H1 (cell line): Measurements from ENCODE around the gene TMC6. TPM values are rescaled to one million over a fixed set of nuclear protein-coding genes. Genes with fewer than 3 reads are reported as not detected.

Source experiments
- CTCF ChIA-PET: fragments of 300-600 bp; sonication (Branson Sonifier 250); formaldehyde crosslinking; loops from one replicate; lab custom pipeline; 2021; ENCODE audit not compliant: partially characterized antibody; lab: Charles Lee
- POLR2A ChIA-PET: fragments of 300-600 bp; sonication (Branson Sonifier 250); formaldehyde crosslinking; loops from one replicate; lab custom pipeline; 2021; ENCODE audit warnings: inconsistent platforms; ENCODE audit not compliant: partially characterized antibody; lab: Charles Lee
- DNase-seq, 2 experiments: peaks; one replicate each; pipeline versions ENCODE4 v3.0.0 to v3.0.0-alpha.2; 2010 to 2022; ENCODE audit warnings: low spot score in 2 of 2, low read depth in 1 of 2, mixed read lengths in 1 of 2
- FAIRE-seq: peaks from 2 replicates; lab custom pipeline; 2011; peaks lifted over from hg19 to GRCh38; lab: Jason Lieb, UNC
- H2AFZ ChIP-seq: 2 replicates; pipeline ENCODE4 v1.8.1; 2012; ENCODE audit warnings: low read length, inconsistent platforms
- H2AK5ac ChIP-seq: 2 replicates; pipeline ENCODE4 v1.6.1; 2013; ENCODE audit warnings: low read depth, low read length
- H2BK120ac ChIP-seq: replicated peaks from 2 replicates; pipeline ENCODE3; 2013; ENCODE audit warnings: low read depth, low read length, inconsistent platforms
- H2BK12ac ChIP-seq: 2 replicates; pipeline ENCODE4 v1.6.1; 2013; ENCODE audit warnings: low read depth, low read length
- H2BK15ac ChIP-seq: 2 replicates; pipeline ENCODE4 v1.6.1; 2013; ENCODE audit warnings: low read length
- H2BK20ac ChIP-seq: 2 replicates; pipeline ENCODE4 v1.6.1; 2013; ENCODE audit warnings: low read length
- H2BK5ac ChIP-seq: 2 replicates; pipeline ENCODE4 v1.6.1; 2013; ENCODE audit warnings: low read depth, low read length
- H3K14ac ChIP-seq: 2 replicates; pipeline ENCODE4 v1.6.1; 2013; ENCODE audit warnings: inconsistent platforms; ENCODE audit not compliant: insufficient read length
- H3K18ac ChIP-seq: 2 replicates; pipeline ENCODE4 v1.6.1; 2013; ENCODE audit warnings: low read length; ENCODE audit errors: extremely low read depth
- H3K23ac ChIP-seq: 2 replicates; pipeline ENCODE4 v1.6.1; 2013; ENCODE audit warnings: inconsistent platforms; ENCODE audit not compliant: insufficient read length
- H3K23me2 ChIP-seq: 2 replicates; pipeline ENCODE4 v1.6.1; 2013; ENCODE audit warnings: low read depth, low read length
- H3K27ac ChIP-seq: 2 replicates; pipeline ENCODE4 v1.6.1; 2011; ENCODE audit warnings: low read depth, low read length, inconsistent platforms
- H3K27me3 ChIP-seq, 4 experiments: replicated peaks in 1 of 4; 1 replicate in 1 of 4; 2 replicates in 3 of 4; pipeline versions ENCODE4 v1.6.1 to v1.8.1; 2011 to 2013; ENCODE audit warnings: low read length in 3 of 4, mild to moderate bottlenecking in 3 of 4, inconsistent platforms in 2 of 4, mixed read lengths in 2 of 4, moderate library complexity in 1 of 4; ENCODE audit not compliant: control insufficient read depth in 3 of 4, insufficient read depth in 3 of 4; ENCODE audit errors: extremely low read depth in 1 of 4
- H3K36me3 ChIP-seq, 4 experiments: 2 replicates each; pipeline versions ENCODE4 v1.6.1 to v1.8.1; 2011 to 2013; ENCODE audit warnings: mild to moderate bottlenecking in 4 of 4, low read length in 3 of 4, moderate library complexity in 2 of 4, control low read depth in 1 of 4, inconsistent platforms in 1 of 4; ENCODE audit not compliant: insufficient read depth in 4 of 4, control insufficient read depth in 2 of 4
- H3K4ac ChIP-seq: replicated peaks from 2 replicates; pipeline ENCODE3; 2013; ENCODE audit warnings: low read length, low read depth, mixed read lengths, inconsistent platforms; ENCODE audit not compliant: insufficient read length
- H3K4me1 ChIP-seq, 4 experiments: replicated peaks in 1 of 4; 1 replicate in 1 of 4; 2 replicates in 3 of 4; pipeline versions ENCODE4 v1.6.1 to v1.8.1; 2011 to 2013; ENCODE audit warnings: low read length in 3 of 4, inconsistent platforms in 2 of 4, mixed read lengths in 1 of 4; ENCODE audit not compliant: insufficient read depth in 4 of 4, control insufficient read depth in 3 of 4
- H3K4me2 ChIP-seq, 2 experiments: 2 replicates each; pipeline versions ENCODE4 v1.6.1 to v1.8.1; 2011 to 2013; ENCODE audit warnings: low read depth in 2 of 2, low read length in 2 of 2, control low read depth in 1 of 2, inconsistent platforms in 1 of 2, mild to moderate bottlenecking in 1 of 2; ENCODE audit not compliant: insufficient read depth in 1 of 2
- H3K4me3 ChIP-seq, 4 experiments: fragments of 200-600, 300-600 bp in 1 of 4; sonication (generic), shearing (Covaris generic), sonication (Bioruptor Twin) in 1 of 4; 2 replicates each; pipeline versions ENCODE4 v1.5.1 to v1.8.1; 2011 to 2016; ENCODE audit warnings: low read length in 4 of 4, low read depth in 3 of 4, control low read depth in 2 of 4, inconsistent platforms in 2 of 4, mild to moderate bottlenecking in 2 of 4, mixed read lengths in 1 of 4, moderate library complexity in 1 of 4; ENCODE audit not compliant: insufficient read depth in 2 of 4; ENCODE audit errors: extremely low read depth in 1 of 4
- H3K56ac ChIP-seq: replicated peaks from 2 replicates; pipeline ENCODE3; 2013; ENCODE audit warnings: low read depth, mild to moderate bottlenecking, mixed read lengths, low read length, inconsistent platforms; ENCODE audit not compliant: insufficient read length
- H3K79me1 ChIP-seq: 2 replicates; pipeline ENCODE4 v1.6.1; 2013; ENCODE audit warnings: low read depth, low read length, control low read depth
- H3K79me2 ChIP-seq, 2 experiments: 2 replicates each; pipeline versions ENCODE4 v1.6.1 to v1.8.1; 2012 to 2013; ENCODE audit warnings: low read length in 2 of 2, mild to moderate bottlenecking in 2 of 2, inconsistent platforms in 1 of 2; ENCODE audit not compliant: insufficient read depth in 2 of 2, control insufficient read depth in 1 of 2
- H3K9ac ChIP-seq, 4 experiments: replicated peaks in 1 of 4; 1 replicate in 1 of 4; 2 replicates in 3 of 4; pipeline versions ENCODE4 v1.6.1 to v1.8.1; 2011 to 2013; ENCODE audit warnings: low read depth in 3 of 4, low read length in 3 of 4, control low read depth in 2 of 4, mild to moderate bottlenecking in 2 of 4, moderate library complexity in 2 of 4, inconsistent platforms in 1 of 4; ENCODE audit errors: extremely low read depth in 1 of 4
- H3K9me3 ChIP-seq, 2 experiments: 2 replicates each; pipeline versions ENCODE4 v1.6.1 to v1.8.1; 2012 to 2013; ENCODE audit warnings: mild to moderate bottlenecking in 2 of 2, moderate library complexity in 2 of 2, control low read depth in 1 of 2, inconsistent platforms in 1 of 2, low read depth in 1 of 2, low read length in 1 of 2, mixed read lengths in 1 of 2; ENCODE audit not compliant: insufficient read depth in 2 of 2
- H4K20me1 ChIP-seq, 2 experiments: replicated peaks in 1 of 2; 2 replicates each; pipeline versions ENCODE3 to v1.8.1; 2011 to 2013; ENCODE audit warnings: inconsistent platforms in 2 of 2, low read length in 2 of 2, mild to moderate bottlenecking in 1 of 2; ENCODE audit not compliant: insufficient read depth in 2 of 2, control insufficient read depth in 1 of 2
- H4K5ac ChIP-seq: 2 replicates; pipeline ENCODE4 v1.6.1; 2013; ENCODE audit warnings: low read length, low read depth, mixed read lengths, inconsistent platforms; ENCODE audit not compliant: insufficient read length
- H4K8ac ChIP-seq: 2 replicates; pipeline ENCODE4 v1.8.0; 2013; ENCODE audit warnings: mild to moderate bottlenecking, moderate library complexity, low read length, inconsistent platforms; ENCODE audit not compliant: insufficient read depth; ENCODE audit errors: extremely low read depth
- H4K91ac ChIP-seq: replicated peaks from 2 replicates; pipeline ENCODE3; 2013; ENCODE audit warnings: low read length, mixed read lengths, inconsistent platforms; ENCODE audit not compliant: insufficient read length
- BCL11A ChIP-seq, 2 experiments: IDR thresholded peaks; one replicate each; pipeline ENCODE4 v1.6.1; 2011; ENCODE audit warnings: low read depth in 2 of 2, low read length in 2 of 2, mild to moderate bottlenecking in 2 of 2
- CBX8 ChIP-seq: fragments of 300-800, 300-1000 bp; sonication (generic); IDR thresholded peaks from 2 replicates; pipeline ENCODE4 v1.7.1; 2016; ENCODE audit warnings: low read depth, low read length, borderline replicate concordance
- CEBPB ChIP-seq: IDR thresholded peaks from 2 replicates; pipeline ENCODE4 v1.6.1; 2012; ENCODE audit warnings: low read depth, low read length
- EGR1 ChIP-seq: IDR thresholded peaks from 2 replicates; pipeline ENCODE4 v1.6.1; 2011; ENCODE audit warnings: low read depth, low read length, borderline replicate concordance
- EZH2 ChIP-seq: fragments of 200-600 bp; sonication (generic); IDR thresholded peaks from 2 replicates; pipeline ENCODE4 v1.7.1; 2012; ENCODE audit warnings: low read depth, mild to moderate bottlenecking, moderate library complexity, low read length, inconsistent platforms; ENCODE audit not compliant: severe bottlenecking
- KDM1A ChIP-seq: fragments of 200-600, 300-600 bp; sonication (generic); IDR thresholded peaks from 2 replicates; pipeline ENCODE4 v1.7.1; 2016; ENCODE audit warnings: mild to moderate bottlenecking, low read length, borderline replicate concordance
- KDM4A ChIP-seq: IDR thresholded peaks from one replicate; pipeline ENCODE4 v1.7.1; 2012; ENCODE audit warnings: low read depth, mild to moderate bottlenecking, moderate library complexity, low read length, inconsistent platforms; ENCODE audit not compliant: severe bottlenecking
- POLR2AphosphoS5 ChIP-seq: IDR thresholded peaks from 2 replicates; pipeline ENCODE4 v1.6.1; 2011; ENCODE audit warnings: low read depth, low read length
- POU5F1 ChIP-seq: IDR thresholded peaks from 2 replicates; pipeline ENCODE4 v1.6.1; 2011; ENCODE audit warnings: low read depth, mild to moderate bottlenecking, low read length, moderate library complexity
- RBBP5 ChIP-seq: IDR thresholded peaks from 2 replicates; pipeline ENCODE4 v1.7.1; 2012; ENCODE audit warnings: low read depth, mild to moderate bottlenecking, inconsistent platforms, low read length, moderate library complexity, borderline replicate concordance
- RXRA ChIP-seq: IDR thresholded peaks from 2 replicates; pipeline ENCODE4 v1.6.1; 2011; ENCODE audit warnings: low read depth, mild to moderate bottlenecking, low read length, moderate library complexity; ENCODE audit not compliant: insufficient read depth
- TCF12 ChIP-seq: IDR thresholded peaks from 2 replicates; pipeline ENCODE4 v1.6.1; 2011; ENCODE audit warnings: low read depth, mild to moderate bottlenecking, low read length
- WGBS, 2 experiments: shearing (Covaris generic) in 1 of 2; methylation state at CpG; one replicate each; pipeline versions ENCODE4 v1.1.6 to v1.1.7; 2013 to 2015; ENCODE audit warnings: low lambda C conversion rate in 2 of 2, mixed read lengths in 2 of 2, inconsistent platforms in 1 of 2, low coverage in 1 of 2, missing lambda C conversion rate in 1 of 2; ENCODE audit not compliant: insufficient replicate concordance in 2 of 2, insufficient coverage in 1 of 2, insufficient read length in 1 of 2; ENCODE audit errors: extremely low coverage in 1 of 2, missing lambda C conversion rate in 1 of 2; 5-methylcytosine and 5-hydroxymethylcytosine counted together
- polyA plus RNA-seq, 7 experiments: library from polyadenylated mRNA; depleted of rRNA in 3 of 7; stranded (reverse) in 5 of 7; unstranded in 2 of 7; fragments of >200 nt in 5 of 7; fragments of 200-250 nt in 2 of 7; gene quantifications; 1 replicate in 5 of 7; 2 replicates in 1 of 7; 4 replicates in 1 of 7; pipeline versions ENCODE4 v1.2.1 to v1.2.3, GENCODE V29; 2011 to 2013; ENCODE audit warnings: missing spikeins in 2 of 7, mixed read lengths in 2 of 7
- total RNA-seq: library from RNA; stranded (reverse); fragmentation: NEBNext Ultra II Directional; extraction: Animal tissue kit (Norgen Biotek cat#: 25700); gene quantifications from 2 replicates; pipeline ENCODE4 v1.2.1, GENCODE V29; 2021
- TF ChIP-seq, protein P1 (sequence below): IDR thresholded peaks from 2 replicates; pipeline ENCODE4 v1.6.1; 2011; ENCODE audit warnings: low read length, improper control_type of control experiment

Gene TMC6
- total and polyA plus RNA-seq, 2 of the 8 experiments (the other 6 are each of a cell fraction or from before 2014, with no cell fraction given): 39.4 to 77.6 TPM

- H3K23me2 ChIP-seq: no peaks in the 10 kb centered on the region
- WGBS, 2 experiments: 95% methylated on average over 10 of the region's 10 CpGs; no CpG with 5 or more reads in 1 of the 2 experiments
- H3K27me3 ChIP-seq: no peaks in the 10 kb centered on the region
- no peak overlapping the region for H3K56ac ChIP-seq
- H2BK20ac ChIP-seq: no peak overlapping the region
- no peak overlapping the region for H3K23ac ChIP-seq
- no peak overlapping the region for H4K8ac ChIP-seq
- no peak overlapping the region for H3K14ac ChIP-seq
- DNase-seq: no peak
- no peak overlapping the region for H3K9ac ChIP-seq
- H3K18ac ChIP-seq: no peak overlapping the region
- H3K79me2 ChIP-seq: no peaks in the 10 kb centered on the region
- H3K36me3 ChIP-seq: no peaks in the 10 kb centered on the region
- no peak overlapping the region for H2BK5ac ChIP-seq
- CTCF ChIA-PET: no interaction called here
- no peaks in the 10 kb centered on the region for H3K79me1 ChIP-seq
- no peak overlapping the region for H2AFZ ChIP-seq
- no peak overlapping the region for H3K4ac ChIP-seq
- H3K4me3 ChIP-seq: no peak overlapping the region
- H3K9me3 ChIP-seq: no peaks in the 10 kb centered on the region
- H4K5ac ChIP-seq: no peak overlapping the region
- H2AK5ac ChIP-seq: no peak overlapping the region
- no peak overlapping the region for H2BK15ac ChIP-seq
- H3K4me1 ChIP-seq: no peaks in the 10 kb centered on the region
- H2BK12ac ChIP-seq: no peak overlapping the region
- no peak overlapping the region for H4K91ac ChIP-seq
- H4K20me1 ChIP-seq: no peaks in the 10 kb centered on the region
- POLR2A ChIA-PET: interaction anchor here (0.6 kb wide), 1 partner anchor 14 kb away, joined by 4 read pairs; no protein-coding TSS in a partner anchor
- no peak for FAIRE-seq
- H3K27ac ChIP-seq: no peak overlapping the region
- H3K4me2 ChIP-seq: no peak overlapping the region
- H2BK120ac ChIP-seq: no peak overlapping the region
- TF ChIP-seq, protein P1, sequence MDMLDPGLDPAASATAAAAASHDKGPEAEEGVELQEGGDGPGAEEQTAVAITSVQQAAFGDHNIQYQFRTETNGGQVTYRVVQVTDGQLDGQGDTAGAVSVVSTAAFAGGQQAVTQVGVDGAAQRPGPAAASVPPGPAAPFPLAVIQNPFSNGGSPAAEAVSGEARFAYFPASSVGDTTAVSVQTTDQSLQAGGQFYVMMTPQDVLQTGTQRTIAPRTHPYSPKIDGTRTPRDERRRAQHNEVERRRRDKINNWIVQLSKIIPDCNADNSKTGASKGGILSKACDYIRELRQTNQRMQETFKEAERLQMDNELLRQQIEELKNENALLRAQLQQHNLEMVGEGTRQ: no peak
- TF ChIP-seq KDM1A (no peak), EGR1 (no peak), KDM4A (no peak), BCL11A (IDR thresholded peaks at IDR 0.05; ENCODE audit: low read depth in 2 of 2, low read length in 2 of 2) (no peak), CBX8 (no peak), TCF12 (no peak), RBBP5 (no peak), EZH2 (no peak), RXRA (no peak), POLR2AphosphoS5 (no peak), POU5F1 (no peak), CEBPB (no peak)
These were observed 31.1 kb upstream of the TMC6 start for GRCh38 chr17:78159575-78160158.
